Measurements from ENCODE around the gene CENATAC.
"Not testable (repeated sequence)": the region's sequence is repeated elsewhere in the genome, so short reads cannot be mapped to it uniquely, and the experiment has no call there.

CENATAC gene

DNA sequence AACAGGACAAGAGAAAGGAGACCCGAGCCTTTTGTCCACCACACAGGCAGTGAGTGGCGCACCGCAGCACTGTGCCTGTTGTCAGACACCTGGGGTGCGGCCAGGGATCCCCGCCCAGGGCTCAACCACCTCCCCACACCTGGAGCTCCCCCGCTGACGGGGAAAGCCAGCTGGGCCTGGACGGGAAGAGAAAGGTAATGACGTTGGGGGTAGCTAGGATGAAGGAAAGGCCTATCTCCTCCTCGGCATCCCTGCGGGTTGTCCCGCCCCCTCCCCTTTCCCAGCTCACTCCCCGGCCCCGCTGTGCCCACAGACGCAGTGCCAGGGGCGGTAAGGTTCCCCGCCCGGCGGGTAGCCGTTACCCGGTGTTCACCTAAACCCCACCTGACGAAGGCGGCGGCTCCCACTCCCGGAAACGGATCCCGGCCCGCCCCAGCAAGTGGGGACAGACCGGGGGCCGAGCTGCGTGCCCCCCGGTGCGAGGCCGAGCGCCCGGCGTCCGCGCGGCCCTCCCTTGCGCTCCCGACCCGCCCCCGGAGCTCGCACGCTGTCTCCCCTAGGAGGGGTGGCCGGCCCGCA is 58.6 kb downstream of the CENATAC start:
- FAIRE-seq = no peak

DNA sequence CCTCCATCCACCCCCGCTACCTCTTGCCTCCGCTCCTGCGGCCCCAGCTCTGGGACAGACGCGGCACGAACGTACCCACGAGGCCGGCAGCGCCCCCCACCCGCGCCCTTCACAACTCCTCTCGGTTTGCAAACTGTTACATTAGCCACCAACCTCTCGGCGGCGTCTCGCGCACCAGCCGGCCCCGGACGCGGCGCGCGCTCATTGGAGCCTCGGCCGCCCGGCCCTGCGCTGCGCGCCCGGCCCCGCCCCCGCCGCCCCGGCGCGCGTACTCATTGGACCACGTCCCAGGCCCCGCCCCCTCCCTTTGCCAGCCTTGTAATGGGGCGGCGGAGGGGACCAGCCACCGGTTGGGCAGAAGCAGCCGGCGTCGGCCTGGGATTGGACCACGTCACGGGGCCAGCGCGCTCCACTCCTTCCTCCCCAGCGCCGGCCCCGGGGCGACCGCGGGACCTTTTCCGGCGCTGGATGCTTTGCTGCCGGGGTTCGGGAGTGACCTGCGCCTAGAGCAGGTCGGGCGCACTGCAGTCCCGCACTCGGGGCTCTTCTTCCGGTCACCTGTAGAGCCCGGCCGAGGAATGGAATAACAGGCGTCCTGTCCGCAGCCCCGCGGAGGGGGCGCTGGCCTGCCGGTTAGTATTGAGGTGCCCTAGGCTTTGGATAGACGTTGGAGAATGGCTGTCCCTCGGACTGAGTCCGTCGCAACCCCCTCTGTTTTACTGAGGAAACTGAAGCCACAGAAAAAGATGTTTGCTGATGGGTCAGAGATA is 59.2 kb downstream of the CENATAC start, which contains the start of gene HYOU1:
Gene HYOU1, minus strand, starts transcription at position 206 of the 770 bp plus-strand sequence. CDS start 1,045 bp downstream, outside the sequence.
- no peak for FAIRE-seq

- FAIRE-seq = not testable (repeated sequence)
Measured at GRCh38 chr11:119059128-119059527, 61.2 kb downstream of the CENATAC start.

GRCh38 chr11:119061256-119061655 is 63.3 kb downstream of the CENATAC start:
- FAIRE-seq = no peak

GRCh38 chr11:119062779-119063178 is 64.8 kb downstream of the CENATAC start:
- FAIRE-seq = no peak

- no peak for FAIRE-seq
Measured at GRCh38 chr11:119065369-119065768, 67.4 kb downstream of the CENATAC start.
